Mucosa of stomach (tissue), 1 donor: Measurements from ENCODE around the gene NR1I3.

Experiments
- H3K27me3 ChIP-seq: one replicate; pipeline ENCODE4 v1.7.0; 2013; ENCODE audit warnings: mild to moderate bottlenecking, low read length; ENCODE audit not compliant: control insufficient read depth, insufficient read depth
- H3K36me3 ChIP-seq: one replicate; pipeline ENCODE4 v1.7.0; 2013; ENCODE audit warnings: low read length; ENCODE audit not compliant: control insufficient read depth, insufficient read depth
- H3K4me1 ChIP-seq: one replicate; pipeline ENCODE4 v1.7.0; 2013; ENCODE audit warnings: mild to moderate bottlenecking, low read length; ENCODE audit not compliant: control insufficient read depth, insufficient read depth
- H3K4me3 ChIP-seq: one replicate; pipeline ENCODE4 v1.7.0; 2013; ENCODE audit warnings: low read length
- H3K9ac ChIP-seq: one replicate; pipeline ENCODE4 v1.7.0; 2013; ENCODE audit warnings: mild to moderate bottlenecking, low read length, moderate library complexity
- H3K9me3 ChIP-seq: one replicate; pipeline ENCODE4 v1.7.0; 2013; ENCODE audit warnings: mild to moderate bottlenecking, low read length, moderate library complexity; ENCODE audit not compliant: control insufficient read depth
- donor health status: Pancreatic carcinoma.

NR1I3 gene

DNA sequence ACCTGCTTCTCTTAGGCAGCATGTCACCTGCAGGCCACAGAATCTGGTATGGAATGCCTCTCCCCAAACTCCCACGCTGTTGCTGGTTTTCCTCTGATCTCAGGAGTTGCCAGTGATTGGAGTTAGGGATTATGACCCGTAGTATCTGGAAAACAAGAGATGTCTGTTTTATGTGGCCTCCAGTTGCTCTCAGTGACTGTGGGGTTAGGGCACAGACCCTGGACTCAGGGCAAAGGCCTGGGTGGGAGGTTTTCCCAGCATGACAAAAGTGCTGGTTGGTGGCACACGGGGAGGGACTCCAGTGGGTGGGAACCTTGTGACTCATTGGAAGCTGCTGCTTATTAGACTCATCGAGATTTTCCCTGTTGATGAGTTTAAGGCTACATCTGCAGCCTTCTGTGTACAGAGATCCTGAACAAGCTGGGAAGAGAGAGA, at the start of gene NR1I3:
Gene NR1I3, minus strand, starts transcription at position 165 of the 435 bp plus-strand sequence. CDS start 1,638 bp downstream, outside the sequence.
- Histone ChIP-seq H3K4me3 (no peak within 1 kb of the TSS), H3K9ac (no peak within 1 kb of the TSS), H3K9me3 (no peaks in the 10 kb centered on the region), H3K4me1 (no peaks in the 10 kb centered on the region), H3K27me3 (no peaks in the 10 kb centered on the region), H3K36me3 (no peaks in the 10 kb centered on the region)

DNA sequence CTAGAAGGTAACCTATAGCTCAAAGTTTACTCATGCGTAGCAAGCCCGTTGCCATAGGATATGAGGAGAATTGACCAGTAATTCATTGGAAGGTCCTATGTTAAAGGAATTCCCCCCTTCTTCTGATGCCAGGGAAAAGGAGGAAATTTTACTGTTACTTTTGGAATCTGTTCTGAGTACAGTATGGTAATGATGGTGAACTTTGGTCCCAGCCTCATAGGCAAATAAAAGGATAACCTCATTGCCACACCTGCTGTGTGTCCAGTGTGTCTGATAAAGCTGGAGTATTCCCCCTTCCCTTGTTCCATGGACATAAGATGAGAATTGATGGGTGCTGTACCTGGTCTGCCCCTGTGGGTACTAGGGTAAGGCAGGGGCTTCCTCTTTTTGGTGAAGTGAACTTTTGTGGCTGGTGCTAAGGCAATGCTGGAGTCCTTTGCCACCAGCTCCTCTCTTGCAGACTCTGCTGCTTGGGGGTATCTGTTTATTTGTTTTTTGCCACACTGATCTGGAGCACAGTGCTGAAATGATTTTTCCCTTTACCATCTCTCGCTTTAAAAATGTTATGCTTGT, 49.6 kb upstream of the NR1I3 start:
- peaks cover 9% of the 10 kb centered on the region for H3K4me1 ChIP-seq
- no peak overlapping the region for H3K4me3 ChIP-seq
- no peaks in the 10 kb centered on the region for H3K9me3 ChIP-seq
- H3K9ac ChIP-seq = no peak overlapping the region
- H3K36me3 ChIP-seq = no peaks in the 10 kb centered on the region
- no peaks in the 10 kb centered on the region for H3K27me3 ChIP-seq

DNA sequence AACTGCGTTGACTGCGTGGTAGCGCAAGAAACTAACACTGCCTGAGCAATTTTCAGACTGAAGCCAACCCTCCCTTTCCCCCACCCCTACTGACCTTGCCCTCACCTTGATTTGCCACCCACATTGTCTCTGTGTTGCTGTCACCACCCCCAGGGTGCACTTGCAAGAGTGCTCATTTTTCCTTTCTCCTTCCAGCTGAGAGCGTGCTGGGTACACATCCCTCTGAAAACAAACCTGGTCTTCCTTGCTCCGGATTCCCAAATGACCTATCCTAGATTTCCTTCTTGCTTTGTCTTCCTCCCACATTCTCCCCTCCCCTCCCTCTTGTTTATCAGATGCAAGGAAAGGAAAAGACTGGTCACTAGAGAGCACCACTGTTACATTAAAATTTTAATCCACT, 47.5 kb upstream of the NR1I3 start:
- Histone ChIP-seq H3K9ac (no peak overlapping the region), H3K4me1 (peaks cover 9% of the 10 kb centered on the region), H3K4me3 (no peak overlapping the region), H3K36me3 (no peaks in the 10 kb centered on the region), H3K9me3 (no peaks in the 10 kb centered on the region), H3K27me3 (no peaks in the 10 kb centered on the region)

DNA sequence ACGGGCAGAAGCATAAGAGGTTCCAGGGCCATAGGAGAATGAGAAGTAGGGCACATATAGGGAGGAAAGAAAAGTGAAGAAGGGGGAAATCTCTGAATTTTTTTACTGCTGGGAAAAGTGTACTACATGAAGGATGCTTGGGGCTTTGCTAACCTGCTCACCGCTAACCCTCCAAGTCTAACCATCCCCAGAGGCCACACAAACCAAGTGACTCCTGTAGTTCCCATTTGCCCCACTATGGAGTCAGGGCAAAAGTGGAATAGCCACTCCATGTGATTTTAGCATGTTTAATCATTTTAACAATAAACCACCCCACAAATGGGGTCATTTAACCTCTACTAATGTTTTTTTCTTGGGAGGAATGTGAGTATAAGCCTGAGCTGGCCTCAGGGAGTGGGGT, 47.1 kb upstream of the NR1I3 start:
- H3K27me3 ChIP-seq = no peaks in the 10 kb centered on the region

GRCh38 chr1:161282991-161283390, 45.0 kb upstream of the NR1I3 start:
- Histone ChIP-seq H3K4me3 (no peak overlapping the region), H3K36me3 (no peaks in the 10 kb centered on the region), H3K9ac (no peak overlapping the region), H3K4me1 (peaks cover 9% of the 10 kb centered on the region), H3K27me3 (no peaks in the 10 kb centered on the region), H3K9me3 (no peaks in the 10 kb centered on the region)

More for the DNA sequence above, 47.1 kb upstream of the NR1I3 start:
- no peak overlapping the region for H3K4me3 ChIP-seq
- peaks cover 9% of the 10 kb centered on the region for H3K4me1 ChIP-seq
- no peaks in the 10 kb centered on the region for H3K9me3 ChIP-seq
- H3K9ac ChIP-seq = no peak overlapping the region
- no peaks in the 10 kb centered on the region for H3K36me3 ChIP-seq

- no peaks in the 10 kb centered on the region for H3K36me3 ChIP-seq
- H3K9me3 ChIP-seq = no peaks in the 10 kb centered on the region
- no peak overlapping the region for H3K4me3 ChIP-seq
- H3K9ac ChIP-seq = no peak overlapping the region
- no peaks in the 10 kb centered on the region for H3K4me1 ChIP-seq
- no peaks in the 10 kb centered on the region for H3K27me3 ChIP-seq
Observed at GRCh38 chr1:161274874-161275273, 36.9 kb upstream of the NR1I3 start.

GRCh38 chr1:161273402-161273801, 35.4 kb upstream of the NR1I3 start:
- H3K4me1 ChIP-seq = no peaks in the 10 kb centered on the region
- H3K9ac ChIP-seq = no peak overlapping the region
- H3K9me3 ChIP-seq = no peaks in the 10 kb centered on the region
- no peak overlapping the region for H3K4me3 ChIP-seq
- H3K36me3 ChIP-seq = no peaks in the 10 kb centered on the region
- no peaks in the 10 kb centered on the region for H3K27me3 ChIP-seq

- no peaks in the 10 kb centered on the region for H3K9me3 ChIP-seq
- no peaks in the 10 kb centered on the region for H3K36me3 ChIP-seq
- no peak overlapping the region for H3K9ac ChIP-seq
- no peak overlapping the region for H3K4me3 ChIP-seq
- H3K4me1 ChIP-seq = no peaks in the 10 kb centered on the region
- H3K27me3 ChIP-seq = no peaks in the 10 kb centered on the region
Observed at GRCh38 chr1:161267321-161267720, 29.3 kb upstream of the NR1I3 start.

DNA sequence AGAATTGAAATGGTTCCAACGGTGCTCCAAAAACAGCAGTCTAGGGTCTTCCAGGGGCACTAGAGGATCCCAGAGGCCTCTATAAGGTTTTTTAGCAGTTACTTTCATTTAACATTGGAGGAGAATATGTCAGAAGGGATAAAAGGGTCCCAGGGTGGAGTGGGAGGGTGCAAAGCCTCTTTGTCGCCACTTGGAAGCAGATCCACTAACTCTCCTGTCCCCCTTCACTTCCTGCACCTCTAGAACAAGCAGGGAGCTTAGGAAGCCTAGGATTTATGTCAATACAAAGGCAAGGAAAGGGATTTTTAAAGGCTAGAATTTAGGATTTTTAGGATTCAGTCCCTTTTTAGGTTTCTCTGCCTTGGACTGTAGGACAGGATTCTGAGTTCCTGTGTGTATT, 28.8 kb upstream of the NR1I3 start:
- Histone ChIP-seq H3K4me1 (no peaks in the 10 kb centered on the region), H3K36me3 (no peaks in the 10 kb centered on the region), H3K9me3 (no peaks in the 10 kb centered on the region), H3K9ac (no peak overlapping the region), H3K4me3 (no peak overlapping the region), H3K27me3 (no peaks in the 10 kb centered on the region)

GRCh38 chr1:161266202-161266601, 28.2 kb upstream of the NR1I3 start:
- Histone ChIP-seq H3K27me3 (peaks cover under 1% of the 10 kb centered on the region), H3K9me3 (no peaks in the 10 kb centered on the region), H3K4me3 (no peak overlapping the region), H3K4me1 (no peaks in the 10 kb centered on the region), H3K36me3 (no peaks in the 10 kb centered on the region), H3K9ac (no peak overlapping the region)

GRCh38 chr1:161265305-161265704, 27.3 kb upstream of the NR1I3 start:
- H3K4me1 ChIP-seq = peaks cover 4% of the 10 kb centered on the region

DNA sequence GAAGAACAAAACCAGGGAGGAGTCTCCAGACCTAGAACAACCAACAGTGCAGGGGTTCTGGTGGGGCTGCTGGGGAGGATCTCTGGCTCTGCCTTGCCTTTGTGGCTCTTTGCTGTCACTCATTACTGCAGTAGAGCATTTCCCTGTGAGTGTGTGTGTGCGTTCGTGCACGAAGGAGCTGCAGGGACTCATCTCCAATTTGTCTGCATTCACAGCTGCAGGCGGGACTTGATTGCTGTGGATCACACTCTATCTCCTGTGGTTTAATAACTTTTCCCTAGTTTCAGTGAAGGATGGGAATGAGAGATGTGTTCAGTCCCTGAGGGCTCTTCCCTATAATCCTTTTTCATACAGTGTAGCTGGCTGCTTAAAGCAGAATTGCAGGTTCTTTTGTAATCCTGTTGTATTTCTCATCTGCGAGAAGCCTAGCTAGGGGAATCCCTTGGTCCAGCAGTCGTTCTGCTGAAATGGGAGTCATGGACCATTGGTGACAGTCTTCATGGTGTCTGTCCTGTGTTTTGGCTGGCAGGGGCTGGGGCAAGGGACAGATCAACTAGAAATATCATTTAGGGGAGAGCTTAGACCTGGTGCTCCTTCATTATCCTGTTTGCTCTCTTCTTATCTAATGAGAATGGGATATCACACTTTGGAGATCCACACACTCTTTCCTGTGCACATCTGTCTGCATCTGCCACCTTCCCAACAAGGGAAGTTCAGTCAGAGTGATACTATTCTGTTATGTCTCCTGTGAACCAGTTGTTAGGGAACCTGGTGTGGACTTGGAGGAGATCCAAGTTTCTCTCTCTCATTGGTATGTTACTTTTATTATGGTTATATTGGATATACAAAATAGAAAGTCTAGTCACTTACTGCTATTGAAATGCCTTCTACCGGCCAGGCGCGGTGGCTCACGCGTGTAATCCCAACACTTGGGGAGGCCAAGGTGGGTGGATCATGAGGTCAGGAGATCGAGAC, 23.5 kb upstream of the NR1I3 start:
- Histone ChIP-seq H3K4me3 (no peak overlapping the region), H3K9ac (no peak overlapping the region), H3K4me1 (peaks cover 8% of the 10 kb centered on the region), H3K36me3 (no peaks in the 10 kb centered on the region), H3K9me3 (no peaks in the 10 kb centered on the region), H3K27me3 (peaks cover 31% of the 10 kb centered on the region)

More at GRCh38 chr1:161265305-161265704, 27.3 kb upstream of the NR1I3 start:
- no peak overlapping the region for H3K9ac ChIP-seq
- H3K36me3 ChIP-seq = no peaks in the 10 kb centered on the region
- H3K9me3 ChIP-seq = no peaks in the 10 kb centered on the region
- H3K4me3 ChIP-seq = no peak overlapping the region
- peaks cover 10% of the 10 kb centered on the region for H3K27me3 ChIP-seq
